K562 (cell line): ENCODE measurements around the gene DRAXIN. TPM values are rescaled to one million over a fixed set of nuclear protein-coding genes. Genes with fewer than 3 reads are reported as not detected.

ENCODE experiments used
- ADNP ChIP-seq: fragments of 200-800 bp; sonication (Bioruptor generic); IDR thresholded peaks from 2 replicates; pipeline ENCODE4 v1.6.1; 2016; ENCODE audit warnings: missing genetic modification characterization, missing compliant biosample characterization
- ARID2 ChIP-seq: fragments of 450-650 bp; IDR thresholded peaks from 2 replicates; pipeline ENCODE4 v1.6.1; 2017; ENCODE audit warnings: antibody characterized with exemption, mild to moderate bottlenecking
- ATF3 ChIP-seq, 2 experiments: fragments of 450-650 bp in 1 of 2; sonication (generic) in 1 of 2; formaldehyde crosslinking in 1 of 2; IDR thresholded peaks in 1 of 2; conservative IDR thresholded peaks in 1 of 2; 2 replicates each; pipeline versions ENCODE4 v1.6.1 to v1.8.1; 2016 to 2023; ENCODE audit warnings: mild to moderate bottlenecking in 2 of 2, moderate library complexity in 2 of 2, inconsistent platforms in 1 of 2, missing genetic modification reagents in 1 of 2
- BRCA1 ChIP-seq, 2 experiments: fragments of 450-650 bp in 1 of 2; sonication (generic) in 1 of 2; formaldehyde crosslinking in 1 of 2; IDR thresholded peaks; 2 replicates each; pipeline versions ENCODE4 v1.5.0 to v1.6.1; 2017 to 2020; ENCODE audit warnings: mild to moderate bottlenecking in 1 of 2, missing genetic modification reagents in 1 of 2
- CAMTA2 ChIP-seq: fragments of 250-450 bp; sonication (Bioruptor Pico); conservative IDR thresholded peaks from 2 replicates; pipeline ENCODE4 v1.5.1; 2022
- CBFA2T2 ChIP-seq: fragments of 450-650 bp; conservative IDR thresholded peaks from 2 replicates; pipeline ENCODE4 v1.6.1; 2017; ENCODE audit warnings: mild to moderate bottlenecking
- CBX5 ChIP-seq: IDR thresholded peaks from 2 replicates; pipeline ENCODE4 v1.6.1; 2014; ENCODE audit warnings: low read depth, borderline replicate concordance
- CTBP1 ChIP-seq: fragments of 450-650 bp; IDR thresholded peaks from 2 replicates; pipeline ENCODE4 v1.6.1; 2016; ENCODE audit warnings: borderline replicate concordance
- GTF2A2 ChIP-seq: IDR thresholded peaks from 2 replicates; pipeline ENCODE4 v1.6.1; 2016; ENCODE audit warnings: mild to moderate bottlenecking, missing genetic modification characterization, missing compliant biosample characterization
- HDAC1 ChIP-seq, 2 experiments: fragments of 450-650 bp; IDR thresholded peaks; 2 replicates each; pipeline ENCODE4 v1.6.1; 2016 to 2017; ENCODE audit warnings: inconsistent platforms in 1 of 2, mild to moderate bottlenecking in 1 of 2, moderate library complexity in 1 of 2
- HNRNPH1 ChIP-seq: fragments of 200-400 bp; formaldehyde crosslinking; optimal IDR thresholded peaks from 2 replicates; pipeline ENCODE3; 2017; ENCODE audit warnings: low read depth, mild to moderate bottlenecking, low read length, moderate library complexity
- JUND ChIP-seq, 2 experiments: IDR thresholded peaks; 2 replicates in 1 of 2; 3 replicates in 1 of 2; pipeline ENCODE4 v1.6.1; 2011; ENCODE audit warnings: borderline replicate concordance in 2 of 2, low read depth in 2 of 2, low read length in 2 of 2, improper control_type of control experiment in 1 of 2, missing biosample characterization in 1 of 2, missing genetic modification characterization in 1 of 2, missing genetic modification reagents in 1 of 2
- KDM1A ChIP-seq, 2 experiments: fragments of 450-650 bp; IDR thresholded peaks; 2 replicates each; pipeline ENCODE4 v1.6.1; 2016; ENCODE audit warnings: mild to moderate bottlenecking in 2 of 2
- MAFG ChIP-seq: fragments of 450-650 bp; conservative IDR thresholded peaks from 2 replicates; pipeline ENCODE4 v1.6.1; 2016; ENCODE audit warnings: missing genetic modification characterization, missing compliant biosample characterization
- MYC ChIP-seq, 2 experiments: fragments of 250-450 bp in 1 of 2; sonication (Bioruptor Pico) in 1 of 2; IDR thresholded peaks; 2 replicates each; pipeline versions ENCODE4 v1.5.1 to v1.6.1; 2012 to 2021; ENCODE audit warnings: low read depth in 2 of 2, borderline replicate concordance in 1 of 2, improper control_type of control experiment in 1 of 2, low read length in 1 of 2, mild to moderate bottlenecking in 1 of 2, moderate library complexity in 1 of 2
- PHF8 ChIP-seq: fragments of 200-600 bp; sonication (generic); IDR thresholded peaks from 2 replicates; pipeline ENCODE4 v1.6.1; 2012; ENCODE audit warnings: mixed run types, mild to moderate bottlenecking, inconsistent platforms, low read length, moderate library complexity, borderline replicate concordance
- RBM15 ChIP-seq: fragments of 200-400 bp; formaldehyde crosslinking; IDR thresholded peaks from 2 replicates; pipeline ENCODE4 v1.6.1; 2018; ENCODE audit warnings: mild to moderate bottlenecking, low read length, moderate library complexity; ENCODE audit not compliant: insufficient read depth
- SIN3A ChIP-seq, 2 experiments: fragments of 150-350 bp in 1 of 2; IDR thresholded peaks; 2 replicates each; pipeline ENCODE4 v1.6.1; 2011 to 2016; ENCODE audit warnings: borderline replicate concordance in 2 of 2, low read depth in 2 of 2, low read length in 2 of 2, mild to moderate bottlenecking in 2 of 2, moderate library complexity in 2 of 2; ENCODE audit not compliant: control insufficient read depth in 1 of 2
- SNRNP70 ChIP-seq: fragments of 200-400 bp; formaldehyde crosslinking; optimal IDR thresholded peaks from 2 replicates; pipeline ENCODE3; 2017; ENCODE audit warnings: low read depth, low read length
- TOE1 ChIP-seq, 2 experiments: fragments of 450-650 bp in 1 of 2; sonication (generic) in 1 of 2; formaldehyde crosslinking in 1 of 2; IDR thresholded peaks; 2 replicates each; pipeline versions ENCODE4 v1.7.1 to v1.8.0; 2016 to 2022; ENCODE audit warnings: borderline replicate concordance in 2 of 2, mild to moderate bottlenecking in 2 of 2, antibody characterized with exemption in 1 of 2, inconsistent platforms in 1 of 2, low read depth in 1 of 2, missing genetic modification reagents in 1 of 2, moderate library complexity in 1 of 2
- YBX1 ChIP-seq: fragments of 450-650 bp; IDR thresholded peaks from 2 replicates; pipeline ENCODE4 v1.7.1; 2016; ENCODE audit warnings: mild to moderate bottlenecking
- ZBTB12 ChIP-seq: fragments of 250-450 bp; sonication (Bioruptor Pico); IDR thresholded peaks from 2 replicates; pipeline ENCODE4 v1.4.0; 2020
- ZNF140 ChIP-seq: fragments of 250-450 bp; sonication (Bioruptor Pico); IDR thresholded peaks from 2 replicates; pipeline ENCODE4 v1.8.0; 2021; ENCODE audit warnings: moderate library complexity, mild to moderate bottlenecking, inconsistent platforms
- ZNF507 ChIP-seq: conservative IDR thresholded peaks from 2 replicates; pipeline ENCODE4 v1.6.1; 2017; ENCODE audit warnings: missing genetic modification characterization, missing compliant biosample characterization
- ZNF668 ChIP-seq: fragments of 250-450 bp; sonication (Bioruptor Pico); IDR thresholded peaks from 2 replicates; pipeline ENCODE4 v1.8.0; 2022; ENCODE audit warnings: mild to moderate bottlenecking, inconsistent platforms
- polyA plus RNA-seq, 8 experiments: library from polyadenylated mRNA; depleted of rRNA in 4 of 8; stranded (reverse) in 5 of 8; unstranded in 3 of 8; fragments of >200 nt; fragmentation: Nextera tagmentation in 2 of 8; fragmentation: Illumina TruSeq in 1 of 8; extraction: Ambion mirVana in 2 of 8; extraction: Trizol in 1 of 8; gene quantifications; 2 replicates each; pipeline versions ENCODE4 v1.2.1 to v1.2.3, GENCODE V29; 2011 to 2014; ENCODE audit warnings: inconsistent platforms in 1 of 8, missing spikeins in 1 of 8
- total RNA-seq, 7 experiments: library from RNA; depleted of rRNA in 6 of 7; stranded (reverse); fragments of >200 nt in 6 of 7; fragmentation: Illumina TruSeq in 2 of 7; extraction: Trizol in 2 of 7; gene quantifications; 2 replicates each; pipeline versions ENCODE4 v1.2.1 to v1.2.3, GENCODE V29; 2011 to 2021; ENCODE audit warnings: low replicate concordance in 1 of 7

DRAXIN gene
- total and polyA plus RNA-seq, 9 of the 15 experiments (the other 6 are each of a cell fraction or from before 2014, with no cell fraction given), result 0.01 to 0.04 (median 0.01) TPM; not detected in 6

GRCh38 chr1:11708554-11709350 lies 17.2 kb downstream of the DRAXIN start (continued):
- TF ChIP-seq MYC (IDR thresholded peaks at IDR 0.05; ENCODE audit: low read depth, low read length) (no peak), MYC (CRISPR knock-in tag; IDR thresholded peaks at IDR 0.05; ENCODE audit: borderline replicate concordance, low read depth) (no peak), ZNF140 (CRISPR knock-in tag) (no peak), MAFG (tag) (no peak), CBFA2T2 (peak; percentile 44; the same call in 1 of the 2 replicates), CBX5 (no peak), JUND (IDR thresholded peaks at IDR 0.05; ENCODE audit: borderline replicate concordance, low read depth, low read length) (peak; percentile 80), JUND (tag; IDR thresholded peaks at IDR 0.05; ENCODE audit: borderline replicate concordance, low read depth, low read length) (peak; percentile 65; the same call in 1 of the 3 replicates), KDM1A (IDR thresholded peaks at IDR 0.05) (peak; percentile 98), ATF3 (IDR thresholded peaks at IDR 0.05) (peak; percentile 87), ATF3 (CRISPR knock-in tag; conservative IDR thresholded peaks at IDR 0.05) (no peak), BRCA1 (IDR thresholded peaks at IDR 0.05) (no peak), BRCA1 (CRISPR knock-in tag; IDR thresholded peaks at IDR 0.05) (no peak), CTBP1 (peak; percentile 17; the same call in 1 of the 2 replicates), ZBTB12 (CRISPR knock-in tag) (no peak), CAMTA2 (CRISPR knock-in tag) (no peak), HDAC1 (IDR thresholded peaks at IDR 0.05) (peak in 1 of 2 experiments; percentile 84; a peak in 3 of 4 replicates), ZNF507 (no peak), RBM15 (no peak), YBX1 (no peak), TOE1 (IDR thresholded peaks at IDR 0.05; ENCODE audit: borderline replicate concordance) (peak; percentile 23; the same call in 1 of the 2 replicates), TOE1 (CRISPR knock-in tag; IDR thresholded peaks at IDR 0.05; ENCODE audit: borderline replicate concordance, low read depth) (no peak), ADNP (tag) (peak; percentile 94), GTF2A2 (tag) (no peak), SIN3A (IDR thresholded peaks at IDR 0.05; ENCODE audit: borderline replicate concordance in 2 of 2, control insufficient read depth in 1 of 2, low read depth in 2 of 2, low read length in 2 of 2) (no peak), ARID2 (no peak), ZNF668 (CRISPR knock-in tag) (no peak), HNRNPH1 (no peak), PHF8 (no peak), SNRNP70 (no peak)
